Measurements from ENCODE around the gene CLEC18B. TPM values are rescaled to one million over a fixed set of nuclear protein-coding genes. Genes with fewer than 3 reads are reported as not detected.

The CLEC18B gene
- total RNA-seq, 1 experiment from 2014 or later = 2.1 TPM

DNA sequence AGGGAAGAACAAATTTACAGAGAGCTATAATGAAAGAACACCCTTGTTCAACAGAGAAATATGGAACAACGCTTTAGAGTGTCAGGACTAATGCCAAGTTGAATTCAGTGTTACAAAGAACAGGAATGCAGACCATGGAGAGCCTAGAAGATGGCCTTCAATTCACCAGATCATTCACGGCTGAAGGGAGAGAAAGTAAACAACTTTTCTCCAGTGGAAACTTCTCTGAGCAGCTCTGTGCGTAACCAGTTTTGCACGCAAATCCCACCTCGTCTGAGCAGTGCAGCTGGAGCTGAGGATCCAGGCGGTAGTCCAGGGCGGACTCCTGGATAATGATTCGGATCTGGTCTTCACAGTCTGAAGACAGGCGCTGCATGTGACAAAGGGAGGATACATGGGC lies 40.5 kb upstream of the CLEC18B start (continued):
- no peak for TF ChIP-seq MAX (IDR thresholded peaks at IDR 0.05)
- TF ChIP-seq JUND (IDR thresholded peaks at IDR 0.05) = no peak
- no peak for TF ChIP-seq YY1 (IDR thresholded peaks at IDR 0.05; ENCODE audit: extremely low read depth, insufficient replicate concordance, low read depth, low read length)
- no peak for TF ChIP-seq REST (IDR thresholded peaks at IDR 0.05; ENCODE audit: low read depth)
- no peak for TF ChIP-seq SP1 (IDR thresholded peaks at IDR 0.05; ENCODE audit: low read depth)

DNA sequence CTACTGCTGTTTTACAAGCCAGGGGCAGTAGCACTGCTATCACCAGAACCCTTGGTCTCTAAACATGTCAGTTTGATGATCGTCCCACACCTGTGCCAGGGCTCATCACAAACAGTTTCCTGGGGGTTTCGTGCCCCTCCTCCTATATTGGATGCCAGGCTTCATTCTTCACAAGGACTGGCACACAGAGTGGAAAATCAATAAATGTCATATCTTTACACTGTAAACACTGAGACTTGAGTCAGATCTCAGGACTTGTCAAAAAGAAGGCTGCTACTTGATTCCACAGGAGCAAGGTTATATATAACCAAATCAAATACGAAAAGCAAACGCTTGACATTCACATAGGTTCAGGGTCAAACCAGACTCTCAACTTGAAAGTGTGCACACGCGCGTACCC lies 39.3 kb upstream of the CLEC18B start:
- POLR2A ChIA-PET = interaction anchor here (0.7 kb wide), 2 partner anchors 9 to 151 kb away, joined by 3 read pairs; no protein-coding TSS in a partner anchor
- no peak overlapping the region for H3K9ac ChIP-seq (ENCODE audit: low read length)

More for the DNA sequence above, 39.3 kb upstream of the CLEC18B start:
- H4K20me1 ChIP-seq (ENCODE audit: insufficient read depth) = no peaks in the 10 kb centered on the region
- no peaks in the 10 kb centered on the region for H3K27me3 ChIP-seq (ENCODE audit: insufficient read depth, low read length)
- no peaks in the 10 kb centered on the region for H3K9me2 ChIP-seq (ENCODE audit: insufficient read depth)
- H3K4me2 ChIP-seq (ENCODE audit: low read length) = no peak overlapping the region
- TF ChIP-seq ZNF274 (IDR thresholded peaks at IDR 0.05; ENCODE audit: low read depth, low read length) (no peak), SIN3A (IDR thresholded peaks at IDR 0.05; ENCODE audit: low read depth) (no peak), EZH2phosphoT487 (IDR thresholded peaks at IDR 0.05; ENCODE audit: borderline replicate concordance) (no peak), MAX (IDR thresholded peaks at IDR 0.05) (no peak), FOSL1 (IDR thresholded peaks at IDR 0.05; ENCODE audit: low read depth) (no peak), CBX3 (IDR thresholded peaks at IDR 0.05; ENCODE audit: low read depth) (no peak), TCF7L2 (IDR thresholded peaks at IDR 0.05; ENCODE audit: borderline replicate concordance, extremely low read depth, insufficient read depth, insufficient read length) (no peak), REST (IDR thresholded peaks at IDR 0.05; ENCODE audit: low read depth) (no peak)
- TF ChIP-seq, protein P1, sequence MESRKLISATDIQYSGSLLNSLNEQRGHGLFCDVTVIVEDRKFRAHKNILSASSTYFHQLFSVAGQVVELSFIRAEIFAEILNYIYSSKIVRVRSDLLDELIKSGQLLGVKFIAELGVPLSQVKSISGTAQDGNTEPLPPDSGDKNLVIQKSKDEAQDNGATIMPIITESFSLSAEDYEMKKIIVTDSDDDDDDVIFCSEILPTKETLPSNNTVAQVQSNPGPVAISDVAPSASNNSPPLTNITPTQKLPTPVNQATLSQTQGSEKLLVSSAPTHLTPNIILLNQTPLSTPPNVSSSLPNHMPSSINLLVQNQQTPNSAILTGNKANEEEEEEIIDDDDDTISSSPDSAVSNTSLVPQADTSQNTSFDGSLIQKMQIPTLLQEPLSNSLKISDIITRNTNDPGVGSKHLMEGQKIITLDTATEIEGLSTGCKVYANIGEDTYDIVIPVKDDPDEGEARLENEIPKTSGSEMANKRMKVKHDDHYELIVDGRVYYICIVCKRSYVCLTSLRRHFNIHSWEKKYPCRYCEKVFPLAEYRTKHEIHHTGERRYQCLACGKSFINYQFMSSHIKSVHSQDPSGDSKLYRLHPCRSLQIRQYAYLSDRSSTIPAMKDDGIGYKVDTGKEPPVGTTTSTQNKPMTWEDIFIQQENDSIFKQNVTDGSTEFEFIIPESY (IDR thresholded peaks at IDR 0.05; ENCODE audit: extremely low read depth, insufficient replicate concordance, low read length) = no peak
- H3K27ac ChIP-seq (ENCODE audit: low read depth, low read length) = no peak overlapping the region
- no peak for ATAC-seq
- ChIA-PET RAD21 (ENCODE audit: low non-redundant PET in 1 of 2, low total read pairs in 2 of 2, uncharacterized antibody in 2 of 2, unreplicated experiment in 2 of 2) (no interaction called here), CTCF (no interaction called here)
- peaks cover 0 to 13% of the 10 kb centered on the region in 2 experiments; a peak in 1 of 4 replicates for H3K4me1 ChIP-seq (ENCODE audit: control insufficient read depth in 1 of 2, insufficient read depth in 2 of 2, low read length in 2 of 2)
- H3K79me2 ChIP-seq (ENCODE audit: insufficient read depth, low read length) = no peaks in the 10 kb centered on the region
- no TSS peak for BruUV-seq (replicated peaks)
- H3K36me3 ChIP-seq (ENCODE audit: control insufficient read depth in 1 of 2, insufficient read depth in 2 of 2, low read length in 2 of 2) = peaks cover 45 to 51% of the 10 kb centered on the region in 2 experiments
- H3K9me3 ChIP-seq (ENCODE audit: control insufficient read depth in 1 of 2, insufficient read depth in 1 of 2, low read depth in 1 of 2, low read length in 2 of 2) = no peaks in the 10 kb centered on the region
- H3K4me3 ChIP-seq (replicated peaks in 1 of 2; ENCODE audit: low read depth in 1 of 2, low read length in 2 of 2) = no peak overlapping the region
- DNase-seq (ENCODE audit: low read depth, low spot score) = no peak
- intact Hi-C loops (cut with micrococcal nuclease) = no loop called here
- H2AFZ ChIP-seq (ENCODE audit: low read depth, low read length, poor library complexity, severe bottlenecking) = no peak overlapping the region

All from HCT116 (cell line).